Activated CD4-positive, alpha-beta T cell treated with anti-CD3 and anti-CD28 coated beads for 4 hours (primary cell): Measurements from ENCODE around the gene SLC16A3.
"Not testable (repeated sequence)": the region's sequence is repeated elsewhere in the genome, so short reads cannot be mapped to it uniquely, and the experiment has no call there.

ENCODE experiments used
- DNase-seq, 2 donors: peaks; one replicate each; pipeline ENCODE4 v3.0.0-alpha.2; 2020

SLC16A3 gene

GRCh38 chr17:82247856-82248671, 19.2 kb downstream of the SLC16A3 start:
- no peak for DNase-seq

- DNase-seq = no peak
Observed at GRCh38 chr17:82248815-82249674, 20.2 kb downstream of the SLC16A3 start.

- no peak for DNase-seq
Observed at GRCh38 chr17:82249896-82250581, 21.2 kb downstream of the SLC16A3 start.

- no peak for DNase-seq
Observed at GRCh38 chr17:82250868-82251500, 22.1 kb downstream of the SLC16A3 start.

- no peak for DNase-seq
Observed at GRCh38 chr17:82252511-82253178, 23.8 kb downstream of the SLC16A3 start.

GRCh38 chr17:82253179-82253544, 24.3 kb downstream of the SLC16A3 start:
- DNase-seq = no peak

GRCh38 chr17:82254096-82254495, 25.3 kb downstream of the SLC16A3 start:
- DNase-seq = not testable (repeated sequence)

GRCh38 chr17:82254746-82255145, 25.9 kb downstream of the SLC16A3 start:
- not testable (repeated sequence) for DNase-seq

GRCh38 chr17:82255402-82255972, 26.6 kb downstream of the SLC16A3 start:
- DNase-seq = no peak

- no peak for DNase-seq
Observed at GRCh38 chr17:82256242-82256885, 27.5 kb downstream of the SLC16A3 start.

GRCh38 chr17:82257473-82257872, 28.6 kb downstream of the SLC16A3 start:
- DNase-seq = peak; percentile 50 to 56

- DNase-seq = no peak
Observed at GRCh38 chr17:82258555-82258954, 29.7 kb downstream of the SLC16A3 start.

GRCh38 chr17:82259972-82260961, 31.4 kb downstream of the SLC16A3 start:
- not testable (repeated sequence) for DNase-seq

GRCh38 chr17:82262344-82262743, 33.5 kb downstream of the SLC16A3 start:
- no peak for DNase-seq

GRCh38 chr17:82263641-82264040, 34.8 kb downstream of the SLC16A3 start:
- DNase-seq = no peak

- no peak for DNase-seq
Observed at GRCh38 chr17:82266142-82266541, 37.3 kb downstream of the SLC16A3 start.

- DNase-seq = peak; percentile 47 to 50
Observed at GRCh38 chr17:82267575-82268379, 38.9 kb downstream of the SLC16A3 start.

GRCh38 chr17:82269138-82269881, 40.5 kb downstream of the SLC16A3 start:
- no peak for DNase-seq
